Psoas muscle (tissue), 8 donors: ENCODE data around the gene GPR132. TPM values are rescaled to one million over a fixed set of nuclear protein-coding genes. Genes with fewer than 3 reads are reported as not detected.
A peak's percentile ranks its signal among the peaks of the same experiment; 100 is the strongest.

Source experiments
- ATAC-seq, 4 donors: fragments of 200-7000 bp; cut with Tn5 transposase; one replicate each; pipeline ENCODE4 v1.9.1; 2020; ENCODE audit warnings: moderate library complexity in 3 of 4, mild to moderate bottlenecking in 2 of 4
- DNase-seq, 2 donors: peaks; one replicate each; pipeline ENCODE4 v3.0.0-alpha.2; 2020
- H3K27ac ChIP-seq: fragments of 200-600 bp; one replicate; pipeline ENCODE4 v1.8.0; 2022
- H3K27me3 ChIP-seq, 3 donors: fragments of 200-600 bp in 1 of 3; one replicate each; pipeline versions ENCODE4 v1.6.1 to v1.8.0; 2013 to 2022; ENCODE audit warnings: low read length in 2 of 3, mild to moderate bottlenecking in 2 of 3, moderate library complexity in 1 of 3; ENCODE audit not compliant: insufficient read depth in 3 of 3
- H3K36me3 ChIP-seq, 2 donors: fragments of 200-600 bp in 1 of 2; one replicate each; pipeline versions ENCODE4 v1.6.1 to v1.8.0; 2013 to 2022; ENCODE audit warnings: low read depth in 1 of 2, mild to moderate bottlenecking in 1 of 2, moderate library complexity in 1 of 2; ENCODE audit not compliant: insufficient read depth in 1 of 2
- H3K4me1 ChIP-seq: fragments of 200-600 bp; one replicate; pipeline ENCODE4 v1.8.0; 2022
- H3K4me3 ChIP-seq: fragments of 200-600 bp; one replicate; pipeline ENCODE4 v1.8.0; 2022; ENCODE audit warnings: mild to moderate bottlenecking
- H3K9me3 ChIP-seq: fragments of 200-600 bp; one replicate; pipeline ENCODE4 v1.8.0; 2022
- CTCF ChIP-seq: fragments of 200-600 bp; IDR thresholded peaks from one replicate; pipeline ENCODE4 v1.8.0; 2022; ENCODE audit warnings: antibody characterized with exemption
- whole genome bisulfite sequencing, 3 donors: extraction: QIAGEN DNeasy Blood & Tissue Kit; methylation state at CpG; one replicate each; pipeline versions ENCODE4 v1.1.6 to v1.1.7; 2013; 5-methylcytosine and 5-hydroxymethylcytosine counted together
- intact Hi-C, 2 donors: fragments of 100-400 bp; cut with DNase I; formaldehyde crosslinking; loops; one replicate each; pipeline versions ENCODE4 v1.11.0 to v1.14.2; 2022
- polyA plus RNA-seq, 3 donors: library from polyadenylated mRNA; stranded (reverse); fragments of 200-250 nt; gene quantifications; one replicate each; pipeline ENCODE4 v1.2.3, GENCODE V29; 2013
- total RNA-seq, 4 donors: library from RNA; stranded (reverse); fragmentation: NEBNext Ultra II Directional in 2 of 4; extraction: Animal tissue kit (Norgen Biotek cat#: 25700) in 2 of 4; gene quantifications; one replicate each; pipeline versions ENCODE4 v1.2.1 to v1.2.4, GENCODE V29; 2021 to 2023
- donor health status: healthy with polysubstance abuse.
- donor health status: DM: no; HTN: no; CAD: no; lungs with moderate emphysema.
- donor health status: Bipolar disorder and iron deficiency.
- donor health status: healthy.
- donor health status: DM: yes; HTN: yes; CAD: no.
- donor health status: DM: no; HTN: no; CAD: no.
- donor health status: DM: no; HTN: no; CAD: no.
- donor health status: DM: yes; HTN: yes; CAD: no.

GPR132 gene
- total and polyA plus RNA-seq, 7 donors, result 0.08 to 0.60 (median 0.34) TPM

- Histone ChIP-seq H3K4me1 (no peaks in the 10 kb centered on the region), H3K9me3 (no peaks in the 10 kb centered on the region), H3K4me3 (no peak overlapping the region), H3K27ac (no peak overlapping the region), H3K27me3 (peaks cover 0 to 4% (median 2%) of the 10 kb centered on the region in 3 donors), H3K36me3 (no peaks in the 10 kb centered on the region)
- DNase-seq (peak in 1 of 2 donors; percentile 37), ATAC-seq (no peak)
- no peak for TF ChIP-seq CTCF
- intact Hi-C loops, result no loop called here
- 92 to 96% (median 95%) methylated on average over 12 of the region's 12 CpGs for WGBS, 3 donors
These were observed 2.7 kb upstream of the GPR132 start for GRCh38 chr14:105067969-105068301.

DNA sequence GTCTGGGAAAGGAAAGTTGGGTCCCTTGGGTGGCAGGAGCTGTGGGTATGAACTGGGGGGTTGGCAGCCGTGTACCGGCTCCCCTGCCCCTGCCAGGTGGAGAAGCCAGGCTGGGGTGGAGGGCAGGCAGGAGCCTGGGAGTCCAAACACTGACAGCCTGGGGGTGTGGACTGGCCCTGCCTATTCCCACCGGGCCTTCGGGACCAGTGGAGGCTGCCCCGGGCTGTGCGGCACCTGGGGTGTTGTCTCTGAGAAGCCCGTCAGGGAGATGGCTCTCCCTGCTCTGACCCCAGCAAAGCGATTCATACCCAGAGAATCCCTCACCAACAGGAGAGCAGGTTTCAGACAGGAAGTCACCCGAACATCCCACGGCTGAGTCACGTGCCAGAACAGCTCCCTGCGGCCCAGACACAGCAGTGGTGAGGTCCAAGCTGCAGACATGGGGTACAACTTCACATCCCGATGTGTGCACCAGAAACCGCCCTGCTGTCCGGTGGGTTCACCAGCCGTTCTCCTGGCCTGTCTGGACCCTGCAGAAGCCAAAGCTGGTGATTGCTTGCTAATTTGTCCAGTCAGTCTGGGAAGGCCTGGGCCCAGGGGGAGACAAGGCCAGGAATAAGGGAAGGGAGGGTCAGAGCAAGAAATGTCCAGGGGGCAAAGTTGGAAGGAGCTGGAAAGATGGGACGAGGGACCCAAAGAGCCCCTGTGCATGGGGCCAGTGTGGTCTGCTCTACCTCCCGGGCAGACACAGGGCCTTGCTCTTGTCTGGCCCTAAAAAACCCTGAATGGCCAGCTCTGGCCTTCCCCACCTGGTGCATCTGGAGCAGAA lies 2.1 kb upstream of the GPR132 start:
- Histone ChIP-seq H3K27ac (no peak overlapping the region), H3K4me1 (no peaks in the 10 kb centered on the region), H3K27me3 (peaks cover 0 to 4% (median 2%) of the 10 kb centered on the region in 3 donors), H3K36me3 (no peaks in the 10 kb centered on the region), H3K9me3 (no peaks in the 10 kb centered on the region), H3K4me3 (no peak overlapping the region)
- 79 to 86% (median 83%) methylated on average over 14 to 18 of the region's 18 CpGs for WGBS, 3 donors
- ATAC-seq (no peak), DNase-seq (peak in 1 of 2 donors; percentile 40)
- intact Hi-C loops, result no loop called here
- TF ChIP-seq CTCF, result no peak

DNA sequence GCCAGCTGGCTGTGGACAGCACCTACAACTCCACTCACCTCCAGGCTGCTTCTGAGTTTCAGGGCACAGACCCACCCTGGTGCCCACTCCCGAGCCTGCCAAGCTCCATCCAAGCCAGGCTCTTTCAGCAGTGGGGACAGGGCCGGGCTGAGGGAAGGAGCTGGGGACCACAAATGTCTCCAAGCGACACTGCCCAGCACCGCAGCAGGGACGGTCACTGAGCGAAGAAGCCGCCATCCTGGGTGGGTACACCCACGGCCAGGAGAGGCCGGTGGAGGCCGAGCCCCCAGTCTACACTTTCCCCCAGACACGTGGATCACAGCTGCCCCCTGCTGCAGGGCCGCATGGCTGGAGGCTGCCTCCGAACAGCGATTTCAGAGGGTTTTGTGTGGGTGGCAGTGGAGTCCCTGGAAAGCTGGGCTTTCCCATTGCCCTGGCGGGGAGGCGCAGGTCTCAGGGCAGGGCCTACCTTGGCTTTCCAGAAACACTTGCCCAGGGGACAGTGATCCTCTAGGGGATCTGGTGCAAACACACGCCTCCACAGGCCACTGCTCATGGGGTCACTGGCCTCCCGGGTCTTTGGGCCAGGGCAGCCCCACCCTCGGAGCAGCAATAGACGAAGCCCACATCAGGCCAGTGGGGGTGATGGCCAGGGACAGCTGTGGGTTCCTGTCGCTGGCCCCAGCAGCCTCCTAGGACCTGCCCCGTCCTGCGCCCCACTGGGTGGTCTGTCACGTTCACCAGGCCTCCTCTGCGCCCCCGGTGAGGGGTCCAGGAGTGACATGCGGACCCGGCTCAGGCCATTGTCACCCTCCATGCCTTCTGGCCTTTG lies 1.2 kb upstream of the GPR132 start:
- 77 to 86% (median 84%) methylated on average over 27 to 28 of the region's 28 CpGs for WGBS, 3 donors
- DNase-seq (no peak), ATAC-seq (no peak)
- Histone ChIP-seq H3K4me1 (no peaks in the 10 kb centered on the region), H3K36me3 (no peaks in the 10 kb centered on the region), H3K9me3 (no peaks in the 10 kb centered on the region), H3K4me3 (no peak overlapping the region), H3K27ac (no peak overlapping the region), H3K27me3 (peaks cover 0 to 1% (median 0%) of the 10 kb centered on the region in 3 donors)
- intact Hi-C loops, result no loop called here
- no peak for TF ChIP-seq CTCF

DNA sequence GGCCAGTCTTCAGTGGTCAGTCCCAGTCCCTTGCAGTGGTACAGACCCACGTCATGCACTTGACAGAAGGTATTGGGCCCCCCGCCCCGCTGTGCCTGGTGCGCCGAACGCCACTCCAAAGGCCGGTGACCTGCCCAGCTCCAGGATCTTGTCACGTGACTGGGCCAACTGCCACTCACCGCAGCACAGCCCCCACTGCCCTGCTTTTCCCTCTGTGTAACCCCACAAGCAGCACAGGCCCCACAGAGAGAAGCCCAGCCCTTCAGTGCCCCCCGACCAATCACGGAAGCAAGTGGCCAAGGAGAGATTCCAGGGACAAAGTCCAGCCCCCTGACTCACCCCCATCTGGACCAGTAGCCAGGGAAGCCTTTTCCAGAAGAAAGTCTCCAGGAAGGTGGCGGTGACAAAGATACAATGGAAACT lies 498 bp downstream of the GPR132 start:
- intact Hi-C loops, result no loop called here
- Histone ChIP-seq H3K4me1 (no peaks in the 10 kb centered on the region), H3K9me3 (no peaks in the 10 kb centered on the region), H3K4me3 (peak overlapping the region; percentile 25), H3K27me3 (no peaks in the 10 kb centered on the region), H3K36me3 (no peaks in the 10 kb centered on the region), H3K27ac (no peak overlapping the region)
- ATAC-seq (peak in 1 of 4 donors; percentile 23), DNase-seq (peak in 1 of 2 donors; percentile 61)
- no peak for TF ChIP-seq CTCF
- WGBS, 3 donors, result 75 to 78% (median 77%) methylated on average over 12 of the region's 12 CpGs
